HG03175 (cell line): Measurements from ENCODE around the gene PTPRN.
A peak's percentile ranks its signal among the peaks of the same experiment; 100 is the strongest.
"Not testable (repeated sequence)": the region's sequence is repeated elsewhere in the genome, so short reads cannot be mapped to it uniquely, and the experiment has no call there.

ENCODE experiments used
- ATAC-seq: cut with Tn5 transposase; IDR thresholded peaks from one replicate; pipeline ENCODE4 v1.9.1; 2021; ENCODE audit warnings: mild to moderate bottlenecking, moderate library complexity; ENCODE audit not compliant: unreplicated experiment

The PTPRN gene

DNA sequence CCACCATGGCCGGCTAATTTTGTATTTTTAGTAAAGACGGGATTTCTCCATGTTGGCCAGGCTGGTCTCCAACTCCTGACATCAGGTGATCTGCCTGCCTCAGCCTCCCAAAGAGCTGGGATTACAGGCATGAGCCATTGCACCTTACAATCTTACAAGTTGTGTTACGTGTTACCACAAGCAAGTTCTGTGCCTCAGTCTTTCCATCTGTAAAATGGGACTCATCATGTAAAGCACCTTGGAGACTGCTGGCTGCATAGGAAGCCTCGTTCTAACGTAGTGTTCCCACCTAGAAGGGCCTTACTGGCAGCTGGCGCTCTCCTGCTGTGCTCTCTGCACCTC lies 20.0 kb downstream of the PTPRN start:
- ATAC-seq: no peak

- no peak for ATAC-seq
These were observed 21.5 kb downstream of the PTPRN start for GRCh38 chr2:219287580-219288265.

DNA sequence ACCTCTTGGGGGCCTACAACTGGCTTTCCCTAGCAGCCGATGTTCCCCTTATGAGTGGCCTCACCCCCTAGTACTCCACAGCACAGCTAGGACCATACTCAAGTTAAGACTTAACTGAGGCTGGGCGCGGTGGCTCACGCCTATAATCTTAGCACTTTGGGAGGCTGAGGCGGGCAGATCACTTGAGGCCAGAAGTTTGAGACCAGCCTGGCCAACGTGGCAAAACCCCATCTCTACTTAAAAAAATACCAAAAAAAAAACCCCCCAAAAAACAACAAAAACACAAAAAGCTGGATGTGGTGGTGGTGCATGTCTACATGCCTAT lies 22.1 kb downstream of the PTPRN start:
- ATAC-seq: not testable (repeated sequence)

DNA sequence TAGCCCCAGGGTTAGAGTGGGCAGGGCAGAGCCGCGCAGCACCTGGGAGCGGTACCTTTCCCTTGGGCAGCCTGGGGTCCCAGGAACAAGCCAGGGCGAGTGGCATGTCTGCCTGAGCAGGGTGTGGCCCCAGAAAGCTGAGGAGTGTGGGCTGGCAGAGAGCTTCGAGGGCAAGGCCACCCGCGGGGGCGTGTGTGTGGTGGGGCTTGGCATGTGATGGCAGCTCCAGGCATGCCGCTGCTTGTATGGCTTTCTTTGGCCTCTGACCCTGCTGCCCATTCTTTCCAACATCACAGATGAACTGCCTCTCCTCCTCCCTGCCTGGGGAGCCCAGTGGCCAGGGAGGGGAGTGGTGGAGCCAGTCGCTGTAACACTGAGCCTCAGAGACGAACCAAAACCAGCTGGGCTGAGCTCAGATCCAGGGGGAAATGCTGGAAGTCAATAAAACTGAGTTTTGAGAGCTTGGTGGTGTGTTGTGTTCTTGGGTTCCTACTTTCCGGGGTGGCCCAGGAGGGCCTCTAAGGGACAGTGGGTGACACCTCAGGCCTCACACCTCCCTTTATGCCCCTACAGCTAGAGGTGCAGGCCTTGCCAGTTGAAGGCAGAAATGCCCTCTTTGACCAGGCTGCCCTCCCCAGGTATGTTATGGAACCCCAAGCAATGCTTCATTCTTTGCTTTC lies 22.6 kb downstream of the PTPRN start:
- ATAC-seq: no peak

GRCh38 chr2:219285894-219286425 lies 23.2 kb downstream of the PTPRN start:
- ATAC-seq: no peak

DNA sequence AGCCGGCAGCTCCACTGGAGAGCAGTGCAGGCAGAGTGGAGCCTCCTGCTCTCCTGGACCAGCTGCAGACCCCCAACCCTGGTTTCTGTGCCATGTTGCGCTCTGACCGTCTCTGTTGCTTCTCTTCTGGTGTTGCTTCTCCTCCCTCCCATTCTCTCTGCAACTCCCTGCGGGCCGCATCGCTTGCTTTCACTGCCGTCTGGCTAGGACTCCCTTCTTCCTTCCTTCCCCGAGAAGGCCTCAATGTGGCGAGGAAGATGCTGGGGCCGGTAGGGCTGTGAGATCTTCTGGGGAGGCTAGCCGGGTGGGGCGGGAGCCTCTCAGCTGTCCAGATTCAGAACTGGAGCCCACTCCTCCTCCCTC lies 23.8 kb downstream of the PTPRN start:
- no peak for ATAC-seq

GRCh38 chr2:219284501-219285372 lies 24.5 kb downstream of the PTPRN start:
- no peak for ATAC-seq

- no peak for ATAC-seq
These were observed 26.1 kb downstream of the PTPRN start for GRCh38 chr2:219282943-219283581.

GRCh38 chr2:219282375-219282774 lies 26.8 kb downstream of the PTPRN start:
- ATAC-seq: no peak

- ATAC-seq: no peak
These were observed 27.6 kb downstream of the PTPRN start for GRCh38 chr2:219281588-219281987.

GRCh38 chr2:219280651-219281050 lies 28.6 kb downstream of the PTPRN start:
- no peak for ATAC-seq

GRCh38 chr2:219279916-219280516 lies 29.2 kb downstream of the PTPRN start:
- ATAC-seq: no peak

- ATAC-seq: peak; percentile 82
These were observed 29.9 kb downstream of the PTPRN start, which contains the start of gene DNAJB2 for GRCh38 chr2:219279151-219279915. Gene DNAJB2 (plus strand): TSS chr2:219279366. CDS start chr2:219279834, 468 bp downstream.

GRCh38 chr2:219278655-219279150 lies 30.5 kb downstream of the PTPRN start:
- ATAC-seq: no peak

GRCh38 chr2:219277703-219278654 lies 31.2 kb downstream of the PTPRN start:
- ATAC-seq: no peak

- no peak for ATAC-seq
These were observed 34.8 kb downstream of the PTPRN start for GRCh38 chr2:219274361-219274921.

DNA sequence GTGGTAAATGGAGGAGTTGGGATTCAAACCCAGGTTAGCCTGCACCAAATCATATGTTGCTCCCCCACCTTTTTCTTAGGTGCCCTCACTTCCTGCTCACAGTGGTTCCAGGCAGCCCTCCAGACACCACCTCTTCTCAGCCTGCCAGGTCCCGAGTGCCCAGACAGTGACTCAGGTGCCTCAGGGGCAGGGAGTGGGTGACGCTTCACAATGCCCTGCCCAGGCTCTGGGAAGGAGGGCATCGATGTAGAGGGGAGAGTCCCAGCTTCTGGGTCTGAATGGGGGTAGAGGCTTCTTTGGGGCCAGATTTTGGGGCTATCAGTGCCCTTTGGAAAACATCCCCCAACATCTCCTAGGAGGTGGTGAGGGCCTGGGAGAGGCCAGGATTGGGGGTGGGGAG lies 35.3 kb downstream of the PTPRN start:
- ATAC-seq: no peak

- no peak for ATAC-seq
These were observed 36.2 kb downstream of the PTPRN start for GRCh38 chr2:219272995-219273394.
